ENCODE measurements around the gene IFFO2.

The IFFO2 gene

GRCh38 chr1:18989176-18989799, 32.8 kb upstream of the IFFO2 start:
- Mint-ChIP-seq H3K36me3 (ENCODE audit: low read depth) (no peaks in the 10 kb centered on the region), H3K9me3 (no peaks in the 10 kb centered on the region), H3K4me1 (ENCODE audit: low read depth) (peaks cover 6% of the 10 kb centered on the region), H3K27me3 (peaks cover 27% of the 10 kb centered on the region), H3K4me3 (no peak overlapping the region), H3K27ac (no peak overlapping the region)
- intact Hi-C loops (cut with micrococcal nuclease) = no loop called here

- Mint-ChIP-seq H3K4me3 (no peak overlapping the region), H3K36me3 (ENCODE audit: low read depth) (no peaks in the 10 kb centered on the region), H3K27me3 (peaks cover 36% of the 10 kb centered on the region), H3K4me1 (ENCODE audit: low read depth) (peaks cover 1% of the 10 kb centered on the region), H3K9me3 (peaks cover 23% of the 10 kb centered on the region), H3K27ac (no peak overlapping the region)
- intact Hi-C loops (cut with micrococcal nuclease) = no loop called here
Measured at GRCh38 chr1:18981242-18981641, 24.8 kb upstream of the IFFO2 start.

GRCh38 chr1:18978706-18979105, 22.2 kb upstream of the IFFO2 start:
- H3K27me3 Mint-ChIP-seq = peaks cover 29% of the 10 kb centered on the region

GRCh38 chr1:18977428-18977827, 21.0 kb upstream of the IFFO2 start:
- no peak overlapping the region for H3K27ac Mint-ChIP-seq
- intact Hi-C loops (cut with micrococcal nuclease) = no loop called here
- no peak overlapping the region for H3K4me3 Mint-ChIP-seq
- H3K4me1 Mint-ChIP-seq (ENCODE audit: low read depth) = peaks cover 18% of the 10 kb centered on the region
- H3K9me3 Mint-ChIP-seq = peaks cover 23% of the 10 kb centered on the region
- no peaks in the 10 kb centered on the region for H3K36me3 Mint-ChIP-seq (ENCODE audit: low read depth)
- peaks cover 29% of the 10 kb centered on the region for H3K27me3 Mint-ChIP-seq

More at GRCh38 chr1:18978706-18979105, 22.2 kb upstream of the IFFO2 start:
- intact Hi-C loops (cut with micrococcal nuclease) = no loop called here
- peaks cover 6% of the 10 kb centered on the region for H3K4me1 Mint-ChIP-seq (ENCODE audit: low read depth)
- no peaks in the 10 kb centered on the region for H3K36me3 Mint-ChIP-seq (ENCODE audit: low read depth)
- H3K4me3 Mint-ChIP-seq = no peak overlapping the region
- no peak overlapping the region for H3K27ac Mint-ChIP-seq
- peaks cover 23% of the 10 kb centered on the region for H3K9me3 Mint-ChIP-seq

- Mint-ChIP-seq H3K4me3 (no peak overlapping the region), H3K9me3 (peaks cover 17% of the 10 kb centered on the region), H3K4me1 (ENCODE audit: low read depth) (peaks cover 19% of the 10 kb centered on the region), H3K27me3 (peaks cover 20% of the 10 kb centered on the region), H3K27ac (no peak overlapping the region), H3K36me3 (ENCODE audit: low read depth) (no peaks in the 10 kb centered on the region)
- intact Hi-C loops (cut with micrococcal nuclease) = no loop called here
Measured at GRCh38 chr1:18976096-18976495, 19.6 kb upstream of the IFFO2 start.

- intact Hi-C loops (cut with micrococcal nuclease) = no loop called here
- H3K9me3 Mint-ChIP-seq = peaks cover 2% of the 10 kb centered on the region
- H3K4me3 Mint-ChIP-seq = no peak overlapping the region
- H3K4me1 Mint-ChIP-seq (ENCODE audit: low read depth) = peaks cover 19% of the 10 kb centered on the region
- H3K36me3 Mint-ChIP-seq (ENCODE audit: low read depth) = no peaks in the 10 kb centered on the region
- H3K27ac Mint-ChIP-seq = no peak overlapping the region
- peaks cover 14% of the 10 kb centered on the region for H3K27me3 Mint-ChIP-seq
Measured at GRCh38 chr1:18974606-18975005, 18.1 kb upstream of the IFFO2 start.

GRCh38 chr1:18974005-18974404, 17.5 kb upstream of the IFFO2 start:
- H3K27me3 Mint-ChIP-seq = peaks cover 11% of the 10 kb centered on the region
- no peaks in the 10 kb centered on the region for H3K36me3 Mint-ChIP-seq (ENCODE audit: low read depth)
- H3K4me3 Mint-ChIP-seq = no peak overlapping the region
- no peaks in the 10 kb centered on the region for H3K9me3 Mint-ChIP-seq
- H3K4me1 Mint-ChIP-seq (ENCODE audit: low read depth) = peaks cover 19% of the 10 kb centered on the region
- no peak overlapping the region for H3K27ac Mint-ChIP-seq
- intact Hi-C loops (cut with micrococcal nuclease) = no loop called here

GRCh38 chr1:18973446-18973955, 17.0 kb upstream of the IFFO2 start:
- Mint-ChIP-seq H3K36me3 (ENCODE audit: low read depth) (no peaks in the 10 kb centered on the region), H3K4me3 (no peak overlapping the region), H3K27me3 (peaks cover 7% of the 10 kb centered on the region), H3K4me1 (ENCODE audit: low read depth) (peaks cover 19% of the 10 kb centered on the region), H3K27ac (no peak overlapping the region), H3K9me3 (no peaks in the 10 kb centered on the region)
- intact Hi-C loops (cut with micrococcal nuclease) = no loop called here

- peaks cover 5% of the 10 kb centered on the region for H3K27me3 Mint-ChIP-seq
- no peak overlapping the region for H3K27ac Mint-ChIP-seq
- H3K36me3 Mint-ChIP-seq (ENCODE audit: low read depth) = no peaks in the 10 kb centered on the region
- H3K4me3 Mint-ChIP-seq = no peak overlapping the region
- H3K4me1 Mint-ChIP-seq (ENCODE audit: low read depth) = peaks cover 19% of the 10 kb centered on the region
- intact Hi-C loops (cut with micrococcal nuclease) = no loop called here
- no peaks in the 10 kb centered on the region for H3K9me3 Mint-ChIP-seq
Measured at GRCh38 chr1:18972991-18973390, 16.5 kb upstream of the IFFO2 start.

- intact Hi-C loops (cut with micrococcal nuclease) = no loop called here
- Mint-ChIP-seq H3K27me3 (peaks cover 5% of the 10 kb centered on the region), H3K27ac (no peak overlapping the region), H3K4me3 (no peak overlapping the region), H3K4me1 (ENCODE audit: low read depth) (peaks cover 19% of the 10 kb centered on the region), H3K9me3 (no peaks in the 10 kb centered on the region), H3K36me3 (ENCODE audit: low read depth) (no peaks in the 10 kb centered on the region)
Measured at GRCh38 chr1:18972531-18972930, 16.1 kb upstream of the IFFO2 start.

- Mint-ChIP-seq H3K4me1 (ENCODE audit: low read depth) (peaks cover 13% of the 10 kb centered on the region), H3K27ac (no peak overlapping the region), H3K27me3 (peaks cover 6% of the 10 kb centered on the region), H3K4me3 (no peak overlapping the region), H3K36me3 (ENCODE audit: low read depth) (no peaks in the 10 kb centered on the region), H3K9me3 (no peaks in the 10 kb centered on the region)
- intact Hi-C loops (cut with micrococcal nuclease) = no loop called here
Measured at GRCh38 chr1:18970762-18971161, 14.3 kb upstream of the IFFO2 start.

GRCh38 chr1:18970358-18970757, 13.9 kb upstream of the IFFO2 start:
- H3K27me3 Mint-ChIP-seq = peaks cover 7% of the 10 kb centered on the region
- H3K27ac Mint-ChIP-seq = no peak overlapping the region
- no peaks in the 10 kb centered on the region for H3K9me3 Mint-ChIP-seq
- peaks cover 12% of the 10 kb centered on the region for H3K4me1 Mint-ChIP-seq (ENCODE audit: low read depth)
- intact Hi-C loops (cut with micrococcal nuclease) = no loop called here
- no peaks in the 10 kb centered on the region for H3K36me3 Mint-ChIP-seq (ENCODE audit: low read depth)
- H3K4me3 Mint-ChIP-seq = no peak overlapping the region

GRCh38 chr1:18967066-18967690, 10.7 kb upstream of the IFFO2 start:
- H3K9me3 Mint-ChIP-seq = no peaks in the 10 kb centered on the region
- no peaks in the 10 kb centered on the region for H3K4me1 Mint-ChIP-seq (ENCODE audit: low read depth)
- H3K4me3 Mint-ChIP-seq = no peak overlapping the region
- no peaks in the 10 kb centered on the region for H3K36me3 Mint-ChIP-seq (ENCODE audit: low read depth)
- H3K27me3 Mint-ChIP-seq = peaks cover 16% of the 10 kb centered on the region
- H3K27ac Mint-ChIP-seq = no peak overlapping the region
- intact Hi-C loops (cut with micrococcal nuclease) = no loop called here

GRCh38 chr1:18965206-18966173, 9.0 kb upstream of the IFFO2 start:
- peaks cover 14% of the 10 kb centered on the region for H3K27me3 Mint-ChIP-seq
- H3K27ac Mint-ChIP-seq = no peak overlapping the region
- no peaks in the 10 kb centered on the region for H3K36me3 Mint-ChIP-seq (ENCODE audit: low read depth)
- no peaks in the 10 kb centered on the region for H3K9me3 Mint-ChIP-seq
- H3K4me1 Mint-ChIP-seq (ENCODE audit: low read depth) = no peaks in the 10 kb centered on the region
- intact Hi-C loops (cut with micrococcal nuclease) = no loop called here
- H3K4me3 Mint-ChIP-seq = no peak overlapping the region

Data from dendritic cell treated with granulocyte-macrophage colony-stimulating factor and Interleukin-4, amounts not matched to agents 40 ng/mL and 50 ng/mL, for 4 days (primary cell).